ENCODE results near the gene ZFR.

The ZFR gene

GRCh38 chr5:32444431-32445286 is at the start of gene ZFR:
Gene ZFR, minus strand, starts transcription at chr5:32444740. Its CDS starts 82 bp downstream, at chr5:32444658.
- peak; percentile 82 to 91 (median 86) for DNase-seq (ENCODE audit: low read depth in 3 of 3)

GRCh38 chr5:32490972-32491557 is 46.5 kb upstream of the ZFR start:
- no peak for DNase-seq (ENCODE audit: low read depth in 3 of 3)

DNA sequence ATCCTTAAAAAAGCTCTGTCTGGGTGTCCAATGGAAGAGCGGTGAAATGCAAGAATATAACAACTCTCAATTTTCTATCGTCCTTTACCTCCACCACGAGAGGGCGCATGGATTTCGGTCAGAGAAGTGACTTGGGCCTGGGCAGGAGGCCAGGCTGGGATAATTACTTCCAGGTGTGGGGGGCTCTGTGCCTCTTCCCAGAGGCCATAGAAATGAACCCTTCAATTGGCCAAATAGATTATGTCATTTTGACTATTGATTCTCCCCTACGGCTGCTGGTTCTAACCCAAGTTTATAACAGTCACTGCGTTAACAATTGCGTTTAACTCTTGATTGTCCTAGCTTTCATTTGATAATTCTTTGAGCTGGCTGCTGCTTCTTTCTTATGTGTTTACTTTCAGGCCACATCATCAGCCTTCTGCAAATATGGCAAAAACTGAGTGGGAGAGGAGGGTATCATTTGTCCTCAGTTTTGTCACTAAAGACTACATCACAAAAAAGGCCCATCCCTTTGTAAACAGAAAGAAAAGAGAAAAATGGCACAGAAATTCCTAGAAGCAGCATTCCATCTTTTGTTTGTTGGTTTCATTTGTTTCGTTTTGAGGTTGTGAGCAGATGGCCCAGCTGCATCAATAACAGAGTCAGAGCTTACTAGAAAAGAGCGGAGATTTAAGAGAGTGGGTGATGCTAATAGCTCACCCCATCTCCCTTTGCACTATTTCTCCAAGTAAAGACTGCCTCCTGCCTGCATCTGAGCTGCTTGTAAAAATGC is 45.4 kb upstream of the ZFR start:
- peak; percentile 59 to 64 (median 61) for DNase-seq (ENCODE audit: low read depth in 3 of 3)

GRCh38 chr5:32487424-32487823 is 42.9 kb upstream of the ZFR start:
- DNase-seq (ENCODE audit: low read depth in 3 of 3) = no peak

DNA sequence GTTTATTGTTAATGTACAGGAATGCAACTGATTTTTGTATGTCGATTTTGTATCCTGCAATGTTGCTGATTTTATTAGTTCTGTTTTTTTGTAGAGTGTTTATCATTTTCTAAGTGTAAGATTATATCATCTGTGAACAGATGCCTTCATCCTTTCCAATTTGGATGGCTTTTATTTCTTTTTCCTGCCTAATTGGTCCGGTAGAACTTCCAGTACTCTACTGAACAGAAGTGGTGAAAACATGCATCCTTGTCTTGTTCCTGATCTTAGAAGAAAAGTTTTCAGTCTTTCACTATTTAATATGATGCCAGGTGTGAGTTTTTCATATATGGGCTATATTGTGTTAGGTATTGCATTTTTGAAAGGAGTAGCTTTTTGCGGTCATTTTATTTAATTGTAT is 42.5 kb upstream of the ZFR start:
- DNase-seq (ENCODE audit: low read depth in 3 of 3) = no peak

- DNase-seq (ENCODE audit: low read depth in 3 of 3) = no peak
Observed at GRCh38 chr5:32482193-32482592, 37.7 kb upstream of the ZFR start.

GRCh38 chr5:32479096-32479495 is 34.6 kb upstream of the ZFR start:
- DNase-seq (ENCODE audit: low read depth in 3 of 3) = no peak

DNA sequence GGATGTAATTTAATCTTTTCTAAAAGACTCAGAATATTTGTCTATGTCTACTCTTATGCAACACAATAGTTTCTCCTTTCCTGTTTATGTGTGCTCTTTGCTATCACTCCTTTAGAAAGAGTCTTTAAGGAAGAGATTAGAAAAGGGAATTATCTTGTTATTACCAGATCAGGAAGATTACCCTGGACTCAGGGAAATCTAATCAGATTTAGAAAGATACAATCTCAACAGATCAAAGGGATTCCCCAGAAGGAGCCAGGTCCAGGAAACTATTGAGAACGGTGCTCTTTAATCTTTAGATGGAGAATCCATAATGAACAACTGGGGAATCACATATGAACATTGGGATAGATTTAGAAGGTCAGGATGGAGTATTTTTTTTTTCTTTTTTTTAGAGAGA is 32.4 kb upstream of the ZFR start:
- no peak for DNase-seq (ENCODE audit: low read depth in 3 of 3)

DNA sequence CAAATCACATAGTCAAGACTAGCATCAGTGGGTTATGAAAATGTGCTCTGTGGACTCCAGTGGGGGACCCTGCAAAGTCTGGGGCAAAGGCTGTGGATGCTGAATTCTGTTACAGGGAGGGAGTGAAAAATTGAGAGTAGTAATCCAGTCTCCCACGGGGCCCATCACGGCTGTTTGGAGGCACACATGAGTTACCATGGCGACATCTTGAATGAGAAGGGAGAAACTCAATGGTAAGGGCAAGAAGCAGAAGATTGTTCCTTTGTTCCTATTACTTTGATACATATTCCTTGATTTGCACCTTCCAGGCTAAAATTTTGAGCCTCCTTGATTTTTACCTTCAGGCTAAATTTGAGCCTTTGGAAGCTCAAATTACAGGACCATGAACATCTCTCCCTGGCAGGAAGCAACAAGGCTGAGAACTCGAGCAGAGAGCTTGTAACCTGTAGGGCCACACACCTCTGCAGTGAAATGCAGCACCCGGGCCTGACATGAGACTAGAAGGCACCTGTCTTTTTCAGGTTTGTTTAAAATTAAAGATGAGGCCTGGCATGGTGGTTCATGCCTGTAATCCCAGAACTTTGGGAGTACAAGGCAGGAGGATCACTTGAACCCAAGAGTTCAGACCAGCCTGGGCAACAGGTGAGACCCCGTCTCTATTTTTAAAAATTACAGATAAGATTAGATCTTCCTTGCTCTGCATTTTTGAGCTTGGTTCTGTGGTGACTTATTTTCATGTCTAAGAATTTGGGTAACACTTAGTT is 31.0 kb upstream of the ZFR start:
- no peak for DNase-seq (ENCODE audit: low read depth in 3 of 3)

GRCh38 chr5:32474209-32474854 is 29.8 kb upstream of the ZFR start:
- no peak for DNase-seq (ENCODE audit: low read depth in 3 of 3)

DNA sequence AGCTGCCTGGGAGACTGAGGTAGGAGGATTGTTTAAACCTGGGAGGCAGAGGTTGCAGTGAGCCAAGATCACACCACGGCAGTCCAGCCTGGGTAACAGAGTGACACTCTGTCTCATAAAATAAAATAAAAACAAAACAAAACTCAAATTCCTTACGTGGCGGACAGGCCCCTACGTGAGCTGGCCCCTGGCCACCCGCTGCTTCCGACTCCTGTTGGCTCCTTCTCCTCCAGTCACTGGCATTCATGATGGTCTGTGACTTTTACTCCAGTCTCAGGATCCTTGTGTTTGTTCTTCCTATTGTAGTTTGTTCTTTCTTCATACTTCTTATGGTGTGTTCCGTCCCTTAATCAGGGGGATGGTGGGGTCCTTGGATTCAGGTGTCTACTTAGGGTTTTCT is 28.5 kb upstream of the ZFR start:
- DNase-seq (ENCODE audit: low read depth in 3 of 3) = no peak

DNA sequence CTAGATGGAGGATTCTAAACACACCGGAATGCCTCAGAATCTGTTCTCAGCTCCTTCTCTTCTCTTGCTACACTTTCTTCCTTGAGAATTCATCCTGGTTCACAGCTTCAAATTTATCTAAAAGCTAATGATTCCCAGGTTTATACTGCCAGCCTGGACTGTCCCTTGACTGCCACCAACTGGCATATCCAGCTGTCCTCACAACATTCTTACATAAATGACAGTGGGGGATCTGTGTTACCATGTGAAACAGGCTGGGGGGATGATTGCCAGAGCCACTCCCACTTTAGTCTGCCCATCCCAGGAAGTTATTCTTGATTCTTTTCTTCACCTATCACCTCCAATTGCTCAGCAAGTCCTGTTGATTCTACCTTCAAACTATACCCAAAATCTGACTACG is 27.2 kb upstream of the ZFR start:
- no peak for DNase-seq (ENCODE audit: low read depth in 3 of 3)

DNA sequence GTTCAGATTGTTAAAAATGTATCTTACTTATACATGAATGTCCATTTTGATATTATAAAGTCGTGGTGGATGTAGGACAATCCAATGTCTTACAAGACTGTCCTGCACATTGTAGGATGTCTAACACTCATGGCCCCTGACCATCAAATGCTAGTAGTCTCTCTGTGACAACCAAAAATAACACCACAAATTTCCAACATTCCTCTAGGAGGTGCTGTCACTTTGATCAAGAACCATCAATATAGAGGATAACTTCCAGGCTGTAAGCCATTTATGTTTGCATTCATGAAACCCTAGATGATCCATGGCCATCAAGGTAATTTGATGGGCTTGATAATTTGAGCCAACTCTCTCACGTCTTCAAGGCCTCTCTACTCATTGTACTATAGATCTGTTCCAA is 20.5 kb upstream of the ZFR start:
- no peak for DNase-seq (ENCODE audit: low read depth in 3 of 3)

GRCh38 chr5:32462618-32463017 is 18.1 kb upstream of the ZFR start:
- peak; percentile 18 to 51 (median 48) for DNase-seq (ENCODE audit: low read depth in 3 of 3)

DNA sequence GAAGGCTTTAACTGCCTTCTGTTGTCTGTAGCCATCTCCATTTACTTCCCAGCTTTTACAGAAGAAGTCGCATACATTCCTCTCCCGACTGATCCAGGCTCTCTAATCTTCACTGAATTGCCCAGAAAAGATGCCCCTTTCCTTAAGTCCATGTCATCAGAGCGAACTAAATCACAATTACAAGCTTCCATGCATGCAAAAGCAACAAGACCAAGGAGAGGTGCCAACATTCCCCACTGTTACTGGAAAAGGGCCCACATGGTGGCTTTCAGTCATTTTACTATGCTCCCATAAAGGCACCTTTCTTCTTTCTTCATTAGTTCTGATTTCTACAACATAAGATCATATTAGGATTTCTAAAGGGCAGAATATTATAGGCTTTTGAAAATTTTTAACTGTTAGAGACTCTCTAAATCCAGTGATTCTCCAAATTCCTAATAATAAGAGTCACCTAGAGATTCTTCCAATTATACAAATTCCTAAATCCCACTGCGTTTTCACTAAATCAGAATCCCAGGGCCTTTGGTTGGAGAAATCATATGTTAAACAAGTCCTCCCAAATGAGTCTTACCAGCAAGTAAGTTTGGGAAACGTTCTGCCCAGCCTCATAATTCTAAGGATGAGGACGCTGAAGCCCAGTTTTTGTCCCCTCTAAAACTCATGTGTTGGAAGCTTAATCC is 17.0 kb upstream of the ZFR start:
- no peak for DNase-seq (ENCODE audit: low read depth in 3 of 3)

- no peak for DNase-seq (ENCODE audit: low read depth in 3 of 3)
Observed at GRCh38 chr5:32460702-32461101, 16.2 kb upstream of the ZFR start.

GRCh38 chr5:32458880-32459495 is 14.4 kb upstream of the ZFR start:
- DNase-seq (ENCODE audit: low read depth in 3 of 3) = no peak

DNA sequence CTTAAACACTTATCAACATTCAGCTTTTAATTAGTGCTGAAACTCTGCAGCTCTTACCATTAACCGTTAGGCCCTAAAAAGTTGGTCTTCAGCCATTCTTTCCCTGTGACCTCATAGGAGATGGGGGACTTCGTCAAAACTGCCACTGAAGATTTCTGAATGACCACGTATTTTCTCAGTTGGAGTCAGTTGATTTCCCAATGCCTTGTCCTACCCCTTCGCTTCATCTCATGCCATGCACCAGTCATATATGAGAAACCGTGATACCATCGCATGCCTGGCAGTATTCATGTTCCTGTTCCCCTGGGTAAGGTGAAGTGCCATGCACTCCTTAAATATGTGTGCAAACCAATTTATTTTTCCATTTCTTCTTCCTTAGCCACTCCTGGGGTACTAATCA is 10.8 kb upstream of the ZFR start:
- no peak for DNase-seq (ENCODE audit: low read depth in 3 of 3)

DNA sequence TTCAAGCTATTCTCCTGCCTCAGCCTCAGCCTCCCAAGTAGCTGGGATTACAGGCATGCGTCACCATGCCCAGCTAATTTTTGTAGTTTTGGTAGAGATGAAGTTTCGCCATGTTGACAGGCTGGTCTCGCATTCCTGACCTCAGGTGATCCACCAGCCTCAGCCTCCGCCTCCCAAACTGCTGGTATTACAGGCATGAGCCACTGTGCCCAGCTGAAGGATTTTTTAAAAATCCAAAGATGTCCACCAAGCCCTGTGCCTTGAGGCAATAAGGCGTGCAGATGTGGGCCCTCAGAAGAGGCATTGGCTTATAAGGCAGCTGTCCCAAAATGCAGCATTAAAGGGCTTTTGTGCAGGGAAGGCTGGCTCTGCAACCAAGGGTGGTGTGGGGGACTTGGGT is 10.3 kb upstream of the ZFR start:
- no peak for DNase-seq (ENCODE audit: low read depth in 3 of 3)

GRCh38 chr5:32453916-32454315 is 9.4 kb upstream of the ZFR start:
- DNase-seq (ENCODE audit: low read depth in 3 of 3) = no peak
